DMS79 (cell line): ENCODE data around the gene COL25A1.

Experiments
- DNase-seq: peaks from one replicate; lab custom pipeline; 2025; lab: John Stamatoyannopoulos, UW

The COL25A1 gene

GRCh38 chr4:109291707-109292238 lies 10.7 kb downstream of the COL25A1 start:
- DNase-seq, result no peak

DNA sequence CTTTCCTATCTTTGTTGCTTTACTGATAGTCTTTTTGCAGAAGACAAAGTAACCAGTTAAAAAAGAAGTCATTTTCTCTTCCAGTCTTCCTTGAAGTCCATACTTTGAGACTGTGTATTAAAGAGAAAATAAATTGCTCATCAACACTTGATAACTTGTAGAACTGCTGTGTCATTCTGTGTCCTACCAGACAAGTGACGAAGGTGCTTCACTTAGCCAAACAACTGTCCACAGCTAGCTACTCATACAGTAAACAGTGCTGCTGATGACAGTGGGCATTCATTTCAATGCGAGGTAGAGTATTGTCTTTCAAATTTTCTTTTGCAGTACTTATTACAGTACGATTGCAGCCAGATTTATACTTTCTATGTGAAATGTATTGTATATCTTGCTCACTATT lies 11.5 kb downstream of the COL25A1 start:
- no peak for DNase-seq

GRCh38 chr4:109278594-109279031 lies 23.8 kb downstream of the COL25A1 start:
- no peak for DNase-seq

DNA sequence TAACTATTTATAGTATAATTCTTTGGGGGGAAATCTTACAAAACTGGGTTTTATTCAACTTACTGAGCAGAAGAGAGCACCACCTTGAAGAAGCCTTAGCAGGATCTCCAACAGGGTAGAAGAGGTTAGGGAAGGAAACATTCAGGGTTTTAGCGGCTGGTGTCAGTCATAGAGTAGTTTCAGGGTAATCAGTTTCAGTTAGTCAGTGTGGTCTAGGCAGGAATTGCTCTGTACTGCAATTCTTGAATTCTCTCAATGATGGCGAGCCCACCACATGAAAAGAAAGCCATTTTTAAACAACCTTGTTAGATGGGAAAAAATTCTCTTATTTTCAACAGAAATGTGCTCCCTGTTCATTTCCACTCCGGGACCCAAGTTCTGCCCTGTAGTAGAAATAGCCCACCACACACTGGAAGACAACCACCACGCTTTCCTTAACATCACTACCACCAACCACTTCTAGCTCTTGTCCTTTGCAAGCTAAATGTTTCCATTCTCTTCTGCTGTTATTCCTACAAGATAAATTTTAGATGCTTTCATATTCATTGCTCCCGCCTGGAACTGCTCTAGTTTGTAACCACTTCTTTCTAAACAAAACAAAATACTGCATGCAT lies 25.9 kb downstream of the COL25A1 start:
- DNase-seq, result no peak

DNA sequence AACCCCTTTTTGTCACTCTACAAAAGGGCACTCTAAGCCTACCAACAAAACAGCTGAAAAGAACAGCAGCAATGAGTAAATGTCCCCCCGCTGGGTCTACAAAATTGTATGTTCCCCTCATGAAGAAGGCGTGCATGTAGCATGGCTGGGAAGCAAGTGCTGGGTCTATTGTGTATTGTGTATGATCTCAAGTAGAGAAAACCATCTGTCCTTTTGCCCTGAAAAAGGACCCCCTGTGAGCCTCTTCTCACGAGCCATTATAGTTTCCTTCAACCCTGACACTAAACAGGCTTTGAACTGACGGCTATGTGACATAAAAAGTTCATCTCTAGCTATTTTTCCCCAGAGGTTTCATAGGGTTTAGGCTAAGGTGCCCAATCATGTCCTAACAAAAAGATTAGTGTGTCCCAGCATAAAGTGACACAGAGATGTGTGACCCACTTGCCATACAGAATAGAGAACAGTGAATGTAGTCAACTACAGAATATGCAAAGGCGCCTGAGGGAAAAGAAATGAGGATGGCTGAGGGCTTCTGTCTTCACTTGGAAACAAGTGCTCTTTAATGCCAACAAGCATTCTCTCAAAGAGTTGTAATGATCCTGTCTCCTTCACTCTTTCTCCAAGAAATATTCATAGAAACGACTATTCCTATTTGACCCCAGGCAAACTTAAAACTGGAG lies 27.3 kb downstream of the COL25A1 start:
- DNase-seq, result no peak

DNA sequence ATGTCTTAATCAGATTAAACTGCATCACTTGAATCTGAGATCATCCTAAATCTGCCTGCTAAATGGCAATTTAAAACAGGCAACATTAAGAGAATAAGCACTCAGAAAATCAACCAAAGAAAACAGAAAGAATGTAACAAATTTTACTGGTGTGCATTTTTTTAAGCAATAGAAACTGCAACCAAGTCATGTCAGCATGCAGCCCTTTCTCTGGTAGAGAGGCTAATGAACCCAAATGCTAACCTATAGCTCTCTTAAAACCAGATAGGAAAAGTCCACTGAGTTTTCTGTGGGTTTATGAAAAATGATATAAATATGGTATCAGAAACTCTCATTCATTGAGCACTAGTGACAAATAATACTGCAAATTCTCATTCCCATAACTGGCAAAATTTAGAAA lies 35.6 kb downstream of the COL25A1 start:
- no peak for DNase-seq

- DNase-seq, result no peak
Measured at GRCh38 chr4:109266236-109266635, 36.2 kb downstream of the COL25A1 start.

DNA sequence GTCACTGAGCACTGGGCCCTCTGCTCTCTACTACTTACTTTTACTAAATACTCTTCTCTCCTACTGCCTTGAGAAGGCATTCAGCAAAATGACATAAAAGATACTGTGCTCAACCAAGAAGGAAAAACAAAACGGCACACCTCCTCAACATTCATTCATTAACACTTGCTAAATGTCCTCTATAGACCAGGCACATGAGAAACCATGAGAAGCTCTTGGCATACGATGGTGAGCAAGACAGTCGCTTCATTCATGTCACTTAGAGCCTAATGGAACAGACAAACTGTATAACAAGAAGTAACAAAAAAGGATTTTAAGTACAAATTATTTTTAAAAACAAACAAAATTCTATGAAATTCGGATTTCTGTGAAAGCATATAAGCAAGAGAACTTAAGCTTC lies 38.7 kb downstream of the COL25A1 start:
- no peak for DNase-seq

DNA sequence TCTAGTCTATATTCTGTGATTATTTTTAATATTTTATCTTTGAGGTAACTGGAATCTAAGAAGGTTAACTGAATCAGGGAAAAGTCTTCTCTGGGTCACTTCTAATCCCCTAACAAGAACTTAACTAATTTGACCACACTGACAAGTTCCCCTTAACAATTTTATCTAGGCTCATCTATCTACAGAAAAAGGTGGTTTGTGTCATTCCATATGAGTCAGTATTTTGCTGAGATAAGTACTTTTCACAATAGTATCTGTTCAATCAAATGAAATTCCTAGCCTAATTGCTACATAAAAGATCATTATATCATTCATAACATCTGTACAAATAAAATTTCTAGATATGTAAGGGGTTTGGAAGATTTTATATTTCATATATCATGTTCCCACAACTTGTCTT lies 45.6 kb downstream of the COL25A1 start:
- DNase-seq, result no peak

- DNase-seq, result no peak
Measured at GRCh38 chr4:109254845-109255244, 47.6 kb downstream of the COL25A1 start.

DNA sequence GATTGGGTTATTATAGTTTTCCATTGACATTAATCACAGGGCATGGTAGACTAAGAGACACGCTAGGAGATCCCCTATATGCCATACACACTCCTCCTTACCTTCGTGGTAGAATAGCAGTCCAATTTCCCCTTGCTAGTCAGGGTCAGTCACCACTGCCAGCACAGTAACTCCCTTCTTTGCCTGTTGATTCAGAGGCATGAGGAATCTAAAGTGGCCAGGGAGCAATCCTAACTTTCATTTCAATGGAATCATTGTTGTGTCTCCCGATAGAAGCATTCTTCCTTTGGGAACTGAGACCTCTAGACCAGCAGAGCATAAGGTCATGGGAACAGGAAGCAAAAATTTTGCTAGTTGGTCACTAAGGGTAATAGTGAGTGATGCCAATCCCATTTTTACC lies 51.1 kb downstream of the COL25A1 start:
- no peak for DNase-seq

DNA sequence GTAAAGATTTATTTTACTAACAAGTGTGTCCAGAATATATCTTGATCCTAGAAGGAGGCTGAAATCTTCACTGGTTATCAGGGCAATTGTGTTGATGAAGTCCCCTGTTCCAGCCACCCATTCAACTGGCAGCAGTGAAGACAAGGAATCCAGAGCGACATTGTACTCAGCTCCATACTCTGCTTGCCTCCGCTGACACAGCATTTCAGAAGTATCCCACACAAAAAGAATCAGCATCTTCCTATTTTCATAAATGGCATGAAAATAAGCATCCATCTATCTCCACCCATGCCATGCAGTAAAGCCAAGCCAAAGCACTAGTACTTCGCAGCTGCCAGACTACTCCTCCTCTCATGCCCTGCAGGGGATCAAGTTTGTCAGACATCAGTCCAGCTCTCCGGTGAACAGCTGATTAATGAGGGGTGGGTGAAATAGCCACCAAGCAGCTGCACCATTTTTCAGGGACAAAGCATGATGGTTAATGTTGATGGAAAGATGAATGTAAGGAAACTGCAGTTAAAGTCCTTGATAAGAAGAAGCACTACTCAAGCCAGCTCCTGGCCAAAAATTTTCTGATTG lies 54.0 kb downstream of the COL25A1 start:
- DNase-seq, result no peak

DNA sequence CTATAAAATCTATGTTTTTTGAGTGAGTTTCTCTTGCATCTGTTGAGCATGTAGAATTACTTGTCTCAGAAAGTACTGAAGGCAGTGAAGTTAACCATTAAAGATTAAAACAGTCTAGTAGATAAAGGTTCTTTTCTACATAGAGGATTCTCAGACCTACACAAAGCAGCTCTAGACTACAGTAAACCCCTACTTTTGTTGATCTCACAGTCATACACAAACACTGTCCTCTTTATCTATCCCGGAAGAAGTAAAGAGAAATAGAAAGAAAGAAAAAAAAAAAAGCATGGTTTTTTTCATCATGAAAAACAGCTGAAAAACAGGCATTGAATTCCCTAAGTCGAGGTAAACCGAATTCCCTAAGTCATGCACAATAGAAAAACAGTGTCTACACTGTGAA lies 58.6 kb downstream of the COL25A1 start:
- no peak for DNase-seq

DNA sequence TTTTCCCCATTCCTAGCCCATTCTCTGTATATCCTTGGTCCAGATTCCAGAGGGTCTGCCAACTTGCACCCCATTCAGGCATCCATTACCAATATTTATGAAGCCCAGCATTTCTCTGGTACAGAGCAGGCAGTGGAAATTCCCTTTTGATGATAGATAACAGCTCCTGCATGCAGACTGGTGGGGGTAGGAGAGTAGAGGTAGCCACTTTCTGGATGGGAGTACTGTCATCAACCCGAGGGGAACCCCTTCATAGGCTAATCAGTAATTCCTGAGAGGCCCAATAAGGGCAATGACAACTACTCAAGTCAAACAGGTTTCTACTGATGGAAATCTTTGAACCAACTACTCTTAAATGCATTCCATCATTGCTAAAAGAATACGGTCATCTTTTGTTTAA lies 63.7 kb downstream of the COL25A1 start:
- no peak for DNase-seq

GRCh38 chr4:109235683-109236082 lies 66.8 kb downstream of the COL25A1 start:
- no peak for DNase-seq

DNA sequence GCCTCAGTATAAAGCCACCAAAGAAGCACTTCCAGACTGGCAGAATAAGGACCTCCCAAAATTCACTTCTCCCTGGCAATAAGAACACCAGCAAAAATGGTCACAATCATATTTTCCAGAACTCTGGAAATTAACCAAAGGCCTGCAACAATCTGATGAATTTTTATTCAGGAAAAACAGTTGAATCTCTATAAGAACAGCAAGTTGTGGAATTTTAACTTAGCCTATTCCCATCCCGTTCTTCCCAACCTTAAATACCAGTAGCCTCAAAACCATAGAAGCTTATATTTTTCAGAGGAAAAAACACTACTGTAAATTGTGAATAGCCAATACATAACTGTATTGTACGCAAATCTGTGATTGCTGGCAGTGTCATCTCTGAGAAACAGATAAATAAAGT lies 67.9 kb downstream of the COL25A1 start:
- DNase-seq, result no peak

DNA sequence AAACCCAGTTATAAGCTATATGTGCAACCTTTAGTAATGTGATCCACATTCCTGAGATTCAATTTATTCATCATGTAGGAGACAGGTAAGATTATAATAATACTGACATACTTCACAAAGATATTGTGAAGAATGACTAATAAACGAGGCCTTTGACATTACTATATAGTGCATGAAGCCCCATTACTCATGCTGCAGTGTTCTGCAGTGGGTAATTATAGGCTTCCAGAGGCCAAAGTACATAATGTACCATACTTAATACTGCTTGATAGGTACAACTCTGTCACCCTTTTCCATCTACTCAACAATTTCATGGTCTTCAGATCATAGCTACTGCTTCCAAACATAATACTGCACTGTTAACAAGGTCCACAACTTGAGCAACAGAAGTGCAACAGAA lies 68.9 kb downstream of the COL25A1 start:
- DNase-seq, result no peak

DNA sequence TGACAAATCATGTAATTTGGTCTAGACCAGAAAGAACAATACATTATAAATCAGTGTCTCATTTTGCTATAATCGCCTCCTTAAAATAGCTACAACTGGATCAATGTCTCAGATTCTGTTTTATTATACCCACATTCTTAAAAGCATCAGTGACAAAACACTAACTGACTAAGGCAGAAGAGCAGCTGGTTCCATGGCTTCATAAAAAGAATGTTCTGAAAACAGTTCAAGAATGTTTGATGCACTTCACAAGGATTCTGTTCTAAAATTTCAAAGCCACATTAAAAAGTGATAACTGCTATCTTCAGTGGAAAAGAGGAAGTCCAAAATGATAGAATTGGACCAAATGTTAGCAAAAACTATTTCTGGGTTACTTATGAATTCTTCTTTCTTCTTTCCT lies 69.8 kb downstream of the COL25A1 start:
- no peak for DNase-seq

- no peak for DNase-seq
Measured at GRCh38 chr4:109231331-109231730, 71.1 kb downstream of the COL25A1 start.

GRCh38 chr4:109229028-109229427 lies 73.4 kb downstream of the COL25A1 start:
- no peak for DNase-seq

GRCh38 chr4:109218288-109218687 lies 84.2 kb downstream of the COL25A1 start:
- DNase-seq, result no peak

GRCh38 chr4:109216085-109216696 lies 86.3 kb downstream of the COL25A1 start:
- no peak for DNase-seq

- DNase-seq, result no peak
Measured at GRCh38 chr4:109215506-109215905, 87.0 kb downstream of the COL25A1 start.
